ENCODE data around the gene KTN1.

- TF ChIP-seq CTCF (conservative IDR thresholded peaks at IDR 0.05; ENCODE audit: low read length) = no peak
- TF ChIP-seq EZH2phosphoT487 (IDR thresholded peaks at IDR 0.05; ENCODE audit: borderline replicate concordance) = no peak
Observed at GRCh38 chr14:55693904-55694303, 113.9 kb downstream of the KTN1 start.

Data from Loucy (cell line).